CD4-positive, alpha-beta T cell treated with Interleukin-4 for 4 hours (primary cell): ENCODE results near the gene CDH4.

Source experiments
- DNase-seq: peaks from one replicate; pipeline ENCODE4 v3.0.0-alpha.2; 2020

Gene CDH4

GRCh38 chr20:61877776-61878477, 625.9 kb downstream of the CDH4 start:
- DNase-seq: no peak

- DNase-seq: no peak
Observed at GRCh38 chr20:61878478-61879302, 626.6 kb downstream of the CDH4 start.

- DNase-seq: no peak
Observed at GRCh38 chr20:61879303-61879620, 627.2 kb downstream of the CDH4 start.

- DNase-seq: no peak
Observed at GRCh38 chr20:61879694-61880093, 627.6 kb downstream of the CDH4 start.

- DNase-seq: no peak
Observed at GRCh38 chr20:61880706-61881105, 628.6 kb downstream of the CDH4 start.

- DNase-seq: no peak
Observed at GRCh38 chr20:61881416-61881815, 629.4 kb downstream of the CDH4 start.

GRCh38 chr20:61881861-61882260, 629.8 kb downstream of the CDH4 start:
- DNase-seq: no peak

GRCh38 chr20:61882716-61883615, 630.9 kb downstream of the CDH4 start:
- no peak for DNase-seq

- no peak for DNase-seq
Observed at GRCh38 chr20:61883857-61884393, 631.9 kb downstream of the CDH4 start.

- DNase-seq: no peak
Observed at GRCh38 chr20:61884571-61885389, 632.7 kb downstream of the CDH4 start.

GRCh38 chr20:61885759-61886715, 634.0 kb downstream of the CDH4 start:
- no peak for DNase-seq

- peak; percentile 6 for DNase-seq
Observed at GRCh38 chr20:61886721-61887595, 634.9 kb downstream of the CDH4 start.

GRCh38 chr20:61887596-61888093, 635.6 kb downstream of the CDH4 start:
- no peak for DNase-seq

- no peak for DNase-seq
Observed at GRCh38 chr20:61888101-61888865, 636.2 kb downstream of the CDH4 start.

GRCh38 chr20:61889659-61890058, 637.6 kb downstream of the CDH4 start:
- DNase-seq: no peak

- no peak for DNase-seq
Observed at GRCh38 chr20:61890210-61890609, 638.1 kb downstream of the CDH4 start.

- DNase-seq: no peak
Observed at GRCh38 chr20:61891476-61891875, 639.4 kb downstream of the CDH4 start.

GRCh38 chr20:61891916-61892649, 640.0 kb downstream of the CDH4 start:
- no peak for DNase-seq
